HepG2 (cell line): ENCODE data around the gene ZSCAN31. TPM values are rescaled to one million over a fixed set of nuclear protein-coding genes. Genes with fewer than 3 reads are reported as not detected.
A peak's percentile ranks its signal among the peaks of the same experiment; 100 is the strongest.

Source experiments
- ATAD3A ChIP-seq: sonication (generic); formaldehyde crosslinking; IDR thresholded peaks from 2 replicates; pipeline ENCODE4 v1.4.0; 2020; ENCODE audit warnings: missing genetic modification reagents
- BHLHE40 ChIP-seq: IDR thresholded peaks from 2 replicates; pipeline ENCODE4 v1.6.1; 2011; ENCODE audit warnings: low read length, improper control_type of control experiment
- CEBPG ChIP-seq: IDR thresholded peaks from 2 replicates; pipeline ENCODE4 v1.6.1; 2016
- FOXA3 ChIP-seq: IDR thresholded peaks from 2 replicates; pipeline ENCODE4 v1.6.1; 2016; ENCODE audit warnings: missing genetic modification reagents, missing compliant biosample characterization
- FOXK1 ChIP-seq: sonication (generic); formaldehyde crosslinking; IDR thresholded peaks from 2 replicates; pipeline ENCODE4 v1.4.0; 2020; ENCODE audit warnings: low read depth, missing genetic modification reagents, borderline replicate concordance
- FOXK2 ChIP-seq: fragments of 450-650 bp; IDR thresholded peaks from 2 replicates; pipeline ENCODE4 v1.6.1; 2016
- KLF11 ChIP-seq: IDR thresholded peaks from 2 replicates; pipeline ENCODE4 v1.6.1; 2016; ENCODE audit warnings: missing compliant biosample characterization
- MXD4 ChIP-seq: IDR thresholded peaks from 2 replicates; pipeline ENCODE4 v1.6.1; 2016; ENCODE audit warnings: mild to moderate bottlenecking, missing biosample characterization, missing genetic modification reagents
- NCOA2 ChIP-seq: sonication (generic); formaldehyde crosslinking; IDR thresholded peaks from 2 replicates; pipeline ENCODE4 v1.8.0; 2022; ENCODE audit warnings: inconsistent platforms
- POLR2A ChIP-seq, 2 experiments: IDR thresholded peaks; 2 replicates each; pipeline ENCODE4 v1.6.1; 2011; ENCODE audit warnings: low read depth in 2 of 2, low read length in 2 of 2, mild to moderate bottlenecking in 1 of 2, moderate library complexity in 1 of 2; ENCODE audit not compliant: insufficient read depth in 1 of 2
- STAT6 ChIP-seq: sonication (generic); formaldehyde crosslinking; IDR thresholded peaks from 2 replicates; pipeline ENCODE4 v1.4.0; 2020; ENCODE audit warnings: missing genetic modification reagents, mild to moderate bottlenecking, borderline replicate concordance
- ZNF496 ChIP-seq: sonication (generic); formaldehyde crosslinking; IDR thresholded peaks from 2 replicates; pipeline ENCODE4 v1.8.1; 2023; ENCODE audit warnings: mild to moderate bottlenecking, moderate library complexity, missing genetic modification reagents; ENCODE audit not compliant: insufficient replicate concordance
- ZNF543 ChIP-seq: sonication (generic); formaldehyde crosslinking; IDR thresholded peaks from 2 replicates; pipeline ENCODE4 v1.4.0; 2020; ENCODE audit warnings: mild to moderate bottlenecking, missing genetic modification reagents
- ZNF549 ChIP-seq: sonication (generic); formaldehyde crosslinking; IDR thresholded peaks from 2 replicates; pipeline ENCODE4 v1.5.0; 2020; ENCODE audit warnings: missing genetic modification reagents
- ZNF574 ChIP-seq: sonication (generic); formaldehyde crosslinking; IDR thresholded peaks from 2 replicates; pipeline ENCODE4 v1.4.0; 2020; ENCODE audit warnings: missing genetic modification reagents
- ZNF644 ChIP-seq: IDR thresholded peaks from 2 replicates; pipeline ENCODE4 v1.6.1; 2016; ENCODE audit warnings: low read depth
- ZNF737 ChIP-seq: sonication (generic); formaldehyde crosslinking; IDR thresholded peaks from 2 replicates; pipeline ENCODE4 v1.5.0; 2020; ENCODE audit warnings: missing genetic modification reagents, mild to moderate bottlenecking, borderline replicate concordance
- polyA plus RNA-seq, 8 experiments: library from polyadenylated mRNA; depleted of rRNA in 3 of 8; stranded (reverse) in 7 of 8; unstranded in 1 of 8; fragments of >200 nt; fragmentation: Illumina TruSeq in 4 of 8; extraction: Trizol in 4 of 8; gene quantifications; 2 replicates each; pipeline versions ENCODE4 v1.2.1 to v1.2.3, GENCODE V29; 2011 to 2016; ENCODE audit warnings: low read depth in 4 of 8, missing spikeins in 1 of 8, mixed read lengths in 1 of 8; ENCODE audit not compliant: insufficient read depth in 1 of 8
- total RNA-seq, 5 experiments: library from RNA; depleted of rRNA; stranded (reverse); fragments of >200 nt; fragmentation: Illumina TruSeq; extraction: Trizol; gene quantifications; 2 replicates each; pipeline ENCODE4 v1.2.3, GENCODE V29; 2016; ENCODE audit warnings: low read depth in 1 of 5
- TF ChIP-seq, protein P1 (sequence below): sonication (generic); formaldehyde crosslinking; IDR thresholded peaks from 2 replicates; pipeline ENCODE4 v1.4.0; 2020; ENCODE audit warnings: mild to moderate bottlenecking, missing genetic modification reagents, borderline replicate concordance
- TF ChIP-seq, protein P2 (sequence below): sonication (generic); formaldehyde crosslinking; IDR thresholded peaks from 2 replicates; pipeline ENCODE4 v1.4.0; 2020; ENCODE audit warnings: low read depth, missing genetic modification reagents

ZSCAN31 gene
- total and polyA plus RNA-seq, 2 of the 13 experiments (the other 11 are each of a cell fraction or from before 2014, with no cell fraction given), result 5.3 to 6.2 TPM

DNA sequence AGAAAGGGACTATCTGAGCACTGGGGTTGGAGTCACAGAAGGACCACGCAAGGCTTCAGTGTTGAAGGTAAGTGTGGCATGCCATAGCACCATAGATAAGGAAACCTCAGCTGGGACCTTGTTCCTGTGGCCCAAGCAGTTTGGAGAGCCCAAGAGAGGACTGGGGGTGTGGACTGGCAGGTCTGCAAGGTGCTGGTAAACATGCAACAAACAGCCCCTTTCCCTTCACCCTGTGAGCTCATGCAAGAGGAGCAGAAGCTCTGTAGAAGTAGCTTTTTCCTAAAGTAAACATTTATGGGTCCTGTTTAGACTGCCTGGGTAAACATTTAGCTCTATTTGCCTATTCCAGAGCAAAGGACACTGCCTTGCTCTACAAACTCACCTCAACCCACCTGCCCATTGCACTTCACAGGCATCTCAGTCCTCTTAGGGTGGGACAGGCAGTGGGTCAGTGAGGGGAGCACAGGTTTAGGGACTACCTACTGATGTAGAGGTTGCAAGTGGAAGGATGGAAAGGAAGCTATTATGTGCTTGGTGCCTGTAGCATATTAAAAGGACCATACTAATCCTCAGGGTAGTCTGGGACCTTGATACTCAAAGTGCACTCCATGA, 12.0 kb downstream of the ZSCAN31 start (continued):
- TF ChIP-seq STAT6 (CRISPR knock-in tag), result 0 out of 2 replicates have a peak, but pooled peaks have one; percentile 41
- TF ChIP-seq, protein P1, sequence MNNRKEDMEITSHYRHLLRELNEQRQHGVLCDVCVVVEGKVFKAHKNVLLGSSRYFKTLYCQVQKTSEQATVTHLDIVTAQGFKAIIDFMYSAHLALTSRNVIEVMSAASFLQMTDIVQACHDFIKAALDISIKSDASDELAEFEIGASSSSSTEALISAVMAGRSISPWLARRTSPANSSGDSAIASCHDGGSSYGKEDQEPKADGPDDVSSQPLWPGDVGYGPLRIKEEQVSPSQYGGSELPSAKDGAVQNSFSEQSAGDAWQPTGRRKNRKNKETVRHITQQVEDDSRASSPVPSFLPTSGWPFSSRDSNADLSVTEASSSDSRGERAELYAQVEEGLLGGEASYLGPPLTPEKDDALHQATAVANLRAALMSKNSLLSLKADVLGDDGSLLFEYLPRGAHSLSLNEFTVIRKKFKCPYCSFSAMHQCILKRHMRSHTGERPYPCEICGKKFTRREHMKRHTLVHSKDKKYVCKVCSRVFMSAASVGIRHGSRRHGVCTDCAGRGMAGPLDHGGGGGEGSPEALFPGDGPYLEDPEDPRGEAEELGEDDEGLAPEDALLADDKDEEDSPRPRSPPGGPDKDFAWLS (CRISPR knock-in tag), result no peak
- TF ChIP-seq ATAD3A, result no peak
- peak in 1 of 2 experiments; percentile 22; a peak in 1 of 4 replicates for TF ChIP-seq POLR2A (IDR thresholded peaks at IDR 0.05; ENCODE audit: insufficient read depth in 1 of 2, low read depth in 2 of 2, low read length in 2 of 2)
- peak; percentile 64; the same call in 1 of the 2 replicates for TF ChIP-seq MXD4 (CRISPR knock-in tag)
- peak; percentile 72; the same call in 1 of the 2 replicates for TF ChIP-seq ZNF737 (CRISPR knock-in tag)
- peak; percentile 30; the same call in 1 of the 2 replicates for TF ChIP-seq NCOA2
- peak; percentile 93 for TF ChIP-seq FOXA3 (CRISPR knock-in tag)
- TF ChIP-seq FOXK1 (CRISPR knock-in tag), result peak; percentile 65; the same call in 1 of the 2 replicates
- no peak for TF ChIP-seq KLF11
- TF ChIP-seq FOXK2, result no peak
- no peak for TF ChIP-seq BHLHE40
- 0 out of 2 replicates have a peak, but pooled peaks have one; percentile 8 for TF ChIP-seq ZNF644
- peak; percentile 93 for TF ChIP-seq ZNF574 (CRISPR knock-in tag)
- TF ChIP-seq CEBPG (CRISPR knock-in tag), result peak; percentile 42; the same call in 1 of the 2 replicates
- TF ChIP-seq ZNF543 (CRISPR knock-in tag), result no peak
- 0 out of 2 replicates have a peak, but pooled peaks have one; percentile 22 for TF ChIP-seq ZNF549 (CRISPR knock-in tag)
- TF ChIP-seq, protein P2, sequence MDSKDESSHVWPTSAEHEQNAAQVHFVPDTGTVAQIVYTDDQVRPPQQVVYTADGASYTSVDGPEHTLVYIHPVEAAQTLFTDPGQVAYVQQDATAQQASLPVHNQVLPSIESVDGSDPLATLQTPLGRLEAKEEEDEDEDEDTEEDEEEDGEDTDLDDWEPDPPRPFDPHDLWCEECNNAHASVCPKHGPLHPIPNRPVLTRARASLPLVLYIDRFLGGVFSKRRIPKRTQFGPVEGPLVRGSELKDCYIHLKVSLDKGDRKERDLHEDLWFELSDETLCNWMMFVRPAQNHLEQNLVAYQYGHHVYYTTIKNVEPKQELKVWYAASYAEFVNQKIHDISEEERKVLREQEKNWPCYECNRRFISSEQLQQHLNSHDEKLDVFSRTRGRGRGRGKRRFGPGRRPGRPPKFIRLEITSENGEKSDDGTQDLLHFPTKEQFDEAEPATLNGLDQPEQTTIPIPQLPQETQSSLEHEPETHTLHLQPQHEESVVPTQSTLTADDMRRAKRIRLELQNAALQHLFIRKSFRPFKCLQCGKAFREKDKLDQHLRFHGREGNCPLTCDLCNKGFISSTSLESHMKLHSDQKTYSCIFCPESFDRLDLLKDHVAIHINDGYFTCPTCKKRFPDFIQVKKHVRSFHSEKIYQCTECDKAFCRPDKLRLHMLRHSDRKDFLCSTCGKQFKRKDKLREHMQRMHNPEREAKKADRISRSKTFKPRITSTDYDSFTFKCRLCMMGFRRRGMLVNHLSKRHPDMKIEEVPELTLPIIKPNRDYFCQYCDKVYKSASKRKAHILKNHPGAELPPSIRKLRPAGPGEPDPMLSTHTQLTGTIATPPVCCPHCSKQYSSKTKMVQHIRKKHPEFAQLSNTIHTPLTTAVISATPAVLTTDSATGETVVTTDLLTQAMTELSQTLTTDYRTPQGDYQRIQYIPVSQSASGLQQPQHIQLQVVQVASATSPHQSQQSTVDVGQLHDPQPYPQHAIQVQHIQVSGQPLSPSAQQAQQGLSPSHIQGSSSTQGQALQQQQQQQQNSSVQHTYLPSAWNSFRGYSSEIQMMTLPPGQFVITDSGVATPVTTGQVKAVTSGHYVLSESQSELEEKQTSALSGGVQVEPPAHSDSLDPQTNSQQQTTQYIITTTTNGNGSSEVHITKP (CRISPR knock-in tag), result peak; percentile 59; the same call in 1 of the 2 replicates
- TF ChIP-seq ZNF496 (CRISPR knock-in tag), result no peak
